SK-N-SH (cell line): ENCODE results near the gene ABL2. TPM values are rescaled to one million over a fixed set of nuclear protein-coding genes. Genes with fewer than 3 reads are reported as not detected.
A peak's percentile ranks its signal among the peaks of the same experiment; 100 is the strongest.

Source experiments
- CTCF ChIA-PET: fragments of 300-600, 350-600 bp; formaldehyde crosslinking; extraction: SDS; loops from one replicate; lab custom pipeline; 2021; lab: Yijun Ruan, JAX
- POLR2A ChIA-PET: fragments of 350-600 bp; sonication (Branson Sonifier 250); formaldehyde crosslinking; extraction: SDS; loops from one replicate; lab custom pipeline; 2020; ENCODE audit warnings: antibody characterized with exemption, inconsistent platforms; lab: Yijun Ruan, JAX
- DNase-seq: peaks from one replicate; pipeline ENCODE4 v3.0.0; 2012
- H2AFZ ChIP-seq: fragments of 200-600 bp; sonication (generic); 2 replicates; pipeline ENCODE4 v1.8.1; 2016; ENCODE audit warnings: antibody characterized with exemption, mild to moderate bottlenecking, low read depth
- H3F3A ChIP-seq: fragments of 200-600 bp; sonication (generic); replicated peaks from 2 replicates; pipeline ENCODE3; 2016; ENCODE audit warnings: antibody characterized with exemption, mild to moderate bottlenecking; ENCODE audit not compliant: insufficient read depth
- H3K27ac ChIP-seq, 2 experiments: fragments of 200-500 bp in 1 of 2; fragments of 200-600 bp in 1 of 2; sonication (Bioruptor generic) in 1 of 2; sonication (generic), shearing (Covaris generic) in 1 of 2; 2 replicates each; pipeline versions ENCODE4 v1.5.1 to v1.6.1; 2014 to 2016; ENCODE audit warnings: low read depth in 2 of 2, inconsistent platforms in 1 of 2, low read length in 1 of 2, mild to moderate bottlenecking in 1 of 2, mixed read lengths in 1 of 2
- H3K27me3 ChIP-seq: fragments of 200-600 bp; sonication (generic), shearing (Covaris generic); 2 replicates; pipeline ENCODE4 v1.6.1; 2016; ENCODE audit warnings: mixed run types; ENCODE audit not compliant: insufficient read depth
- H3K36me3 ChIP-seq, 2 experiments: fragments of 200-500 bp in 1 of 2; fragments of 200-600 bp in 1 of 2; sonication (Bioruptor generic) in 1 of 2; sonication (generic) in 1 of 2; replicated peaks in 1 of 2; 2 replicates each; pipeline versions ENCODE3 to v1.5.1; 2014 to 2016; ENCODE audit warnings: low read length in 1 of 2, mild to moderate bottlenecking in 1 of 2; ENCODE audit not compliant: insufficient read depth in 2 of 2, control insufficient read depth in 1 of 2
- H3K4me1 ChIP-seq, 2 experiments: fragments of 200-500 bp in 1 of 2; fragments of 200-600 bp in 1 of 2; sonication (Bioruptor generic) in 1 of 2; sonication (generic), shearing (Covaris generic) in 1 of 2; 2 replicates each; pipeline versions ENCODE4 v1.5.1 to v1.6.1; 2014 to 2016; ENCODE audit warnings: low read depth in 1 of 2, low read length in 1 of 2, mixed run types in 1 of 2; ENCODE audit not compliant: insufficient read depth in 2 of 2, control insufficient read depth in 1 of 2
- H3K4me2 ChIP-seq: fragments of 200-600 bp; sonication (generic), shearing (Covaris generic); 2 replicates; pipeline ENCODE4 v1.6.1; 2017; ENCODE audit warnings: mixed run types
- H3K4me3 ChIP-seq, 2 experiments: fragments of 200-500 bp in 1 of 2; fragments of 200-600 bp in 1 of 2; sonication (Bioruptor generic) in 1 of 2; sonication (generic), shearing (Covaris generic) in 1 of 2; 2 replicates each; pipeline versions ENCODE4 v1.5.1 to v1.8.1; 2014 to 2016; ENCODE audit warnings: low read depth in 2 of 2, inconsistent platforms in 1 of 2, low read length in 1 of 2, mild to moderate bottlenecking in 1 of 2, mixed read lengths in 1 of 2, moderate library complexity in 1 of 2
- H3K79me2 ChIP-seq: fragments of 200-600 bp; sonication (generic); 2 replicates; pipeline ENCODE4 v1.8.1; 2017; ENCODE audit warnings: mild to moderate bottlenecking; ENCODE audit not compliant: insufficient read depth
- H3K9ac ChIP-seq: fragments of 200-600 bp; sonication (generic); 2 replicates; pipeline ENCODE4 v1.6.1; 2017; ENCODE audit warnings: mixed run types
- H3K9me2 ChIP-seq: fragments of 200-600 bp; sonication (generic); 2 replicates; pipeline ENCODE4 v1.6.1; 2017; ENCODE audit warnings: mixed run types
- H3K9me3 ChIP-seq: fragments of 200-600 bp; sonication (generic); 2 replicates; pipeline ENCODE4 v1.6.1; 2017; ENCODE audit warnings: mixed run types, mild to moderate bottlenecking, moderate library complexity
- H4K20me1 ChIP-seq: fragments of 200-600 bp; sonication (generic); 2 replicates; pipeline ENCODE4 v1.6.1; 2017; ENCODE audit warnings: mild to moderate bottlenecking, mixed run types; ENCODE audit not compliant: insufficient read depth
- CHD2 ChIP-seq: fragments of 150-350 bp; IDR thresholded peaks from 2 replicates; pipeline ENCODE4 v1.6.1; 2018; ENCODE audit warnings: low read length; ENCODE audit not compliant: partially characterized antibody
- CTCF ChIP-seq: fragments of 200-600 bp; sonication (generic); IDR thresholded peaks from 2 replicates; pipeline ENCODE4 v1.6.1; 2017; ENCODE audit warnings: antibody characterized with exemption, mild to moderate bottlenecking, moderate library complexity
- FOSL2 ChIP-seq: IDR thresholded peaks from 2 replicates; pipeline ENCODE4 v1.4.0; 2012; ENCODE audit warnings: low read depth, mild to moderate bottlenecking, moderate library complexity, borderline replicate concordance
- FOXJ3 ChIP-seq: sonication (generic); formaldehyde crosslinking; IDR thresholded peaks from 2 replicates; pipeline ENCODE4 v1.5.1; 2020; ENCODE audit warnings: mild to moderate bottlenecking, missing genetic modification reagents
- FOXM1 ChIP-seq: IDR thresholded peaks from 2 replicates; pipeline ENCODE4 v1.4.0; 2012; ENCODE audit warnings: low read depth, mild to moderate bottlenecking
- GATA2 ChIP-seq: sonication (generic); formaldehyde crosslinking; IDR thresholded peaks from 2 replicates; pipeline ENCODE4 v1.5.0; 2020; ENCODE audit warnings: mild to moderate bottlenecking, missing genetic modification reagents
- MXI1 ChIP-seq: IDR thresholded peaks from 2 replicates; pipeline ENCODE4 v1.6.1; 2012; ENCODE audit warnings: mild to moderate bottlenecking, low read depth, low read length, improper control_type of control experiment
- NRF1 ChIP-seq: IDR thresholded peaks from 2 replicates; pipeline ENCODE4 v1.6.1; 2012; ENCODE audit warnings: low read depth, mild to moderate bottlenecking, low read length
- PBX3 ChIP-seq: IDR thresholded peaks from 2 replicates; pipeline ENCODE4; 2012
- RAD21 ChIP-seq: IDR thresholded peaks from 2 replicates; pipeline ENCODE4 v1.6.1; 2012; ENCODE audit warnings: mild to moderate bottlenecking, low read length
- RFX5 ChIP-seq: IDR thresholded peaks from 2 replicates; pipeline ENCODE4 v1.6.1; 2012; ENCODE audit warnings: mild to moderate bottlenecking, improper control_type of control experiment, low read length
- SIN3A ChIP-seq: IDR thresholded peaks from 2 replicates; pipeline ENCODE4 v1.6.1; 2012; ENCODE audit warnings: low read depth, mild to moderate bottlenecking, low read length, moderate library complexity, borderline replicate concordance
- TAF1 ChIP-seq: IDR thresholded peaks from 2 replicates; pipeline ENCODE4 v1.6.1; 2012; ENCODE audit warnings: low read depth, mild to moderate bottlenecking, low read length, moderate library complexity, borderline replicate concordance
- TCF12 ChIP-seq: IDR thresholded peaks from 2 replicates; pipeline ENCODE4 v1.4.0; 2012
- YY1 ChIP-seq: IDR thresholded peaks from 2 replicates; pipeline ENCODE4 v1.4.0; 2012; ENCODE audit warnings: low read depth, mild to moderate bottlenecking
- WGBS: methylation state at CpG from one replicate; pipeline ENCODE4 v1.1.6; 2017; ENCODE audit warnings: low lambda C conversion rate; 5-methylcytosine and 5-hydroxymethylcytosine counted together
- polyA plus RNA-seq, 3 experiments: library from polyadenylated mRNA; depleted of rRNA; stranded (reverse); fragments of >200 nt; gene quantifications; 2 replicates each; pipeline ENCODE4 v1.2.3, GENCODE V29; 2012
- TF ChIP-seq, protein P1 (sequence below): fragments of 150-350 bp; IDR thresholded peaks from 2 replicates; pipeline ENCODE4 v1.6.1; 2016; ENCODE audit warnings: mild to moderate bottlenecking, low read depth, low read length
- TF ChIP-seq, protein P2 (sequence below): fragments of 150-350 bp; IDR thresholded peaks from 2 replicates; pipeline ENCODE4 v1.6.1; 2017; ENCODE audit warnings: antibody characterized with exemption, low read length, low read depth, borderline replicate concordance

ABL2 gene
- polyA plus RNA-seq, 1 of the 3 experiments (the other 2 are of a cell fraction): 7.5 TPM

DNA sequence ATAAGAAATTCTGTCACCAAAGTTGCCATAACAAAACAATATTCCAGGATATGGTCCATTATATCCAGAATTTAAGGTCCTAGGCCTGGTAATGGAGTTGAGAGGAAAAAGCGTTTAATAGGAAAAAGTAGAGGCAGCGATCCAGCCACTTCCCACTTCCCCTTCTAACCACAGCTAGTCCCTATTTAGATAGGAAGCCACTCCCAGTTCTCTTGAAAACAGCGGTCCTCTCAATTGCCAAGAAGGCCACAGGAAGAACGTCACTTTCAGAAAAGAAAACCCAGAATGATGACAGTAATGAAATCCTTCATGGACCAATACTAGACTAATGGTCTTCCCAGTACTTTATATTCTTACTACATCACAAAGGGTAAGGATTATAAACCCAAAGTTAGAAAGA lies 38.6 kb downstream of the ABL2 start:
- Histone ChIP-seq H2AFZ (no peak overlapping the region), H3K4me2 (no peak overlapping the region)

DNA sequence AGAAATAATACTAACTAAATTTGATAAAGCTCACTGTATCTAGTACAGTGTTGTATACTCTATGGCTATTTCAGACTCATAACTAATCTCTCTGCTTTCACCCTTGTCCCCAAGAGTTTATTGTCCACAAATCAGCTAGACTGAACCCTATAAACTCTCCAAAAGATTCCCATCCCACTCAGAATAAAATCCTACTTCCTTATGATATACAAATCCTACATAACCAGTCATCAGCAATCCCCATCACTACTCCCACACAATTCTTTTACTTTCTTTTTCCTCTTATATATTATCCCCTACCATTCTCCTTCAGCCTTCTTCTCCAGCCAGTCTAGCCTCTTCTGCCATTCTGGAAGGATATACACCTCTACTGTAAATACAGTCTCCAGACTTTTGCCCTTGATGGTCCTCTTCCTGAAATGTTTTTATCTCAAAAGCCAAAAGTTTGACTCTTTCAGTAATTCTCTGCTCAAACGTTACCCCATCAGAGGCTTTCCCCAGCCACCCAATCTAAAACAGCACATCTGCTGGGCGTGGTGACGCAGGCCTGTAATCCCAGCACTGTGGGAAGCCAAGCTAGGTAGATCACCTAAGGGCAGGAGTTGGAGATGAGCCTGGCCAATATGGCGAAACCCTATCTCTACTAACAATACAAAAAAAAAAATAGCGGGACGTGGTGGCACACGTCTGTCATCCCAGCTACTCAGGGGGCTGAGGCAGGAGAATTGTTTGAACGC lies 41.6 kb downstream of the ABL2 start:
- H3F3A ChIP-seq: no peaks in the 10 kb centered on the region
- H3K9me3 ChIP-seq: no peaks in the 10 kb centered on the region
- TF ChIP-seq NRF1 (no peak), FOXJ3 (CRISPR knock-in tag) (no peak), FOXM1 (no peak), CTCF (no peak), PBX3 (no peak), YY1 (no peak), CHD2 (no peak), FOSL2 (no peak), RAD21 (no peak), GATA2 (CRISPR knock-in tag) (no peak), MXI1 (no peak), RFX5 (no peak), TCF12 (no peak), SIN3A (no peak), TAF1 (no peak)
- TF ChIP-seq, protein P1, sequence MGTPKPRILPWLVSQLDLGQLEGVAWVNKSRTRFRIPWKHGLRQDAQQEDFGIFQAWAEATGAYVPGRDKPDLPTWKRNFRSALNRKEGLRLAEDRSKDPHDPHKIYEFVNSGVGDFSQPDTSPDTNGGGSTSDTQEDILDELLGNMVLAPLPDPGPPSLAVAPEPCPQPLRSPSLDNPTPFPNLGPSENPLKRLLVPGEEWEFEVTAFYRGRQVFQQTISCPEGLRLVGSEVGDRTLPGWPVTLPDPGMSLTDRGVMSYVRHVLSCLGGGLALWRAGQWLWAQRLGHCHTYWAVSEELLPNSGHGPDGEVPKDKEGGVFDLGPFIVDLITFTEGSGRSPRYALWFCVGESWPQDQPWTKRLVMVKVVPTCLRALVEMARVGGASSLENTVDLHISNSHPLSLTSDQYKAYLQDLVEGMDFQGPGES: no peak
- no peak overlapping the region for H3K9ac ChIP-seq
- H3K4me3 ChIP-seq: no peak overlapping the region
- H3K27me3 ChIP-seq: no peaks in the 10 kb centered on the region
- CTCF ChIA-PET: no interaction called here
- H3K4me1 ChIP-seq: no peaks in the 10 kb centered on the region; a peak in 1 of 4 replicates
- no peak overlapping the region for H3K4me2 ChIP-seq
- peak overlapping the region in 1 of 2 experiments; percentile 40; a peak in 1 of 4 replicates for H3K27ac ChIP-seq
- DNase-seq: no peak
- H4K20me1 ChIP-seq: no peaks in the 10 kb centered on the region
- no peaks in the 10 kb centered on the region for H3K36me3 ChIP-seq
- WGBS: 95% methylated on average over 8 of the region's 8 CpGs
- H3K9me2 ChIP-seq: no peaks in the 10 kb centered on the region
- no peak overlapping the region for H2AFZ ChIP-seq
- peaks cover 63% of the 10 kb centered on the region for H3K79me2 ChIP-seq
- POLR2A ChIA-PET: no interaction called here

More for the DNA sequence above, 38.6 kb downstream of the ABL2 start:
- no peaks in the 10 kb centered on the region for H3K9me2 ChIP-seq
- H3K9me3 ChIP-seq: no peaks in the 10 kb centered on the region
- H3F3A ChIP-seq: no peaks in the 10 kb centered on the region
- no peaks in the 10 kb centered on the region for H3K36me3 ChIP-seq
- no peak overlapping the region for H3K4me3 ChIP-seq
- 99% methylated on average over 4 of the region's 4 CpGs for WGBS
- TF ChIP-seq MXI1: no peak
- no peak for TF ChIP-seq TAF1
- TF ChIP-seq, protein P2, sequence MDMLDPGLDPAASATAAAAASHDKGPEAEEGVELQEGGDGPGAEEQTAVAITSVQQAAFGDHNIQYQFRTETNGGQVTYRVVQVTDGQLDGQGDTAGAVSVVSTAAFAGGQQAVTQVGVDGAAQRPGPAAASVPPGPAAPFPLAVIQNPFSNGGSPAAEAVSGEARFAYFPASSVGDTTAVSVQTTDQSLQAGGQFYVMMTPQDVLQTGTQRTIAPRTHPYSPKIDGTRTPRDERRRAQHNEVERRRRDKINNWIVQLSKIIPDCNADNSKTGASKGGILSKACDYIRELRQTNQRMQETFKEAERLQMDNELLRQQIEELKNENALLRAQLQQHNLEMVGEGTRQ: no peak
- TF ChIP-seq, all 33 proteins: peak for 0
- no peaks in the 10 kb centered on the region for H4K20me1 ChIP-seq
- DNase-seq: no peak
- no peaks in the 10 kb centered on the region; a peak in 1 of 4 replicates for H3K4me1 ChIP-seq
- ChIA-PET POLR2A (no interaction called here), CTCF (interaction anchor here (1.2 kb wide), 1 partner anchor 9 kb away, joined by 3 read pairs; no protein-coding TSS in a partner anchor)
- no peaks in the 10 kb centered on the region for H3K27me3 ChIP-seq
- H3K79me2 ChIP-seq: peaks cover 87% of the 10 kb centered on the region
- H3K9ac ChIP-seq: no peak overlapping the region
- no peak overlapping the region for H3K27ac ChIP-seq
